ENCODE results near the gene VPS35.
A peak's percentile ranks its signal among the peaks of the same experiment; 100 is the strongest.
"Not testable (repeated sequence)": the region's sequence is repeated elsewhere in the genome, so short reads cannot be mapped to it uniquely, and the experiment has no call there.

Gene VPS35

GRCh38 chr16:46711106-46712058, 22.4 kb upstream of the VPS35 start:
- no peak for DNase-seq

- DNase-seq, result no peak
These were observed 20.6 kb upstream of the VPS35 start for GRCh38 chr16:46709469-46710005.

- DNase-seq, result no peak
These were observed 17.7 kb upstream of the VPS35 start for GRCh38 chr16:46706642-46707041.

GRCh38 chr16:46702030-46702429, 13.1 kb upstream of the VPS35 start:
- no peak for DNase-seq

GRCh38 chr16:46701615-46702014, 12.6 kb upstream of the VPS35 start:
- DNase-seq, result no peak

GRCh38 chr16:46700048-46700447, 11.1 kb upstream of the VPS35 start:
- DNase-seq, result no peak

GRCh38 chr16:46696957-46697356, 8.0 kb upstream of the VPS35 start:
- no peak for DNase-seq

- no peak for DNase-seq
These were observed 7.0 kb upstream of the VPS35 start for GRCh38 chr16:46695937-46696336.

GRCh38 chr16:46693598-46693997, 4.6 kb upstream of the VPS35 start:
- DNase-seq, result no peak

- no peak for DNase-seq
These were observed 2.7 kb upstream of the VPS35 start for GRCh38 chr16:46691726-46692125.

GRCh38 chr16:46690281-46691178, 1.6 kb upstream of the VPS35 start:
- peak; percentile 6 for DNase-seq

- DNase-seq, result peak; percentile 99
These were observed 645 bp upstream of the VPS35 start, which contains the start of gene ORC6 for GRCh38 chr16:46689365-46690280. ORC6 (plus strand) TSS chr16:46689659; CDS start chr16:46689706, 47 bp downstream.

GRCh38 chr16:46688101-46688653, 801 bp downstream of the VPS35 start:
- no peak for DNase-seq

GRCh38 chr16:46687486-46687885, 1.5 kb downstream of the VPS35 start:
- no peak for DNase-seq

- DNase-seq, result no peak
These were observed 2.0 kb downstream of the VPS35 start for GRCh38 chr16:46686815-46687473.

GRCh38 chr16:46681867-46682266, 7.1 kb downstream of the VPS35 start:
- not testable (repeated sequence) for DNase-seq

- DNase-seq, result not testable (repeated sequence)
These were observed 11.0 kb downstream of the VPS35 start for GRCh38 chr16:46677943-46678342.

GRCh38 chr16:46673320-46674013, 15.5 kb downstream of the VPS35 start:
- peak; percentile 49 for DNase-seq

- DNase-seq, result no peak
These were observed 26.9 kb downstream of the VPS35 start for GRCh38 chr16:46662123-46662522.

- DNase-seq, result peak; percentile 41
These were observed 30.1 kb downstream of the VPS35 start for GRCh38 chr16:46658925-46659324.

- DNase-seq, result no peak
These were observed 37.7 kb downstream of the VPS35 start for GRCh38 chr16:46651305-46651704.

Data from stimulated activated CD4-positive, alpha-beta T cell treated with anti-CD3 and anti-CD28 coated beads, Interleukin-15, amount 100 ng/mL, for 24 hours (primary cell).